ENCODE data around the gene MARK4. TPM values are rescaled to one million over a fixed set of nuclear protein-coding genes. Genes with fewer than 3 reads are reported as not detected.

MARK4 gene
- polyA plus RNA-seq, 1 donor = 17.6 TPM

DNA sequence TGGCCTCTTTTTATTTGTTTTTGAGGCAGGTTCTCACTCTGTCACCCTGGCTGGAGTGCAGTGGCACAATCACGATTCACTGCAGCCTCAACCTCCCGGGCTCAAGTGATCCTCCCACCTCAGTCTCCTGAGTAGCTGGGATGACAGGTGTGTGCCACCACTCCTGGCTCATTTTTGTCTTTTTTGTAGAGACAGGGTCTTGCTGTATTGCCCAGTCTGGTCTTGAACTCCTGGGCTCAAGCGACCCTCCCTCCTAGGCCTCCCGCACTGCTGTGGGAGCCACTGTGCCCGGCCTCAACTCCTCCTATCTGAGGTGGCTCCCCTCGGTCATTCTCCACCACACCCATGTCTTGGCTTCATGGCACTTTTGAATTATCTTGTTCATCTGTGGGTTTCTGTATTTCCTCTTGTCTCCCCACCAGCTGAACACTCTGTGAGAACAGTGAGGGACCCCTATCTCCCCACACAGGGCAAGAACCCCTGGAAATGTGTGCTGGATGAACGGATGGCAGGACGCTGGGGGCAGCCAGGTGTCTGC is 63.7 kb downstream of the MARK4 start:
- H3K4me1 ChIP-seq (ENCODE audit: control insufficient read depth, insufficient read depth, low read length) = no peaks in the 10 kb centered on the region
- no peak overlapping the region for H3K4me3 ChIP-seq (ENCODE audit: low read length)
- H3K27me3 ChIP-seq (ENCODE audit: control insufficient read depth, insufficient read depth, low read length) = peaks cover 19% of the 10 kb centered on the region
- no peaks in the 10 kb centered on the region for H3K9me3 ChIP-seq (ENCODE audit: control insufficient read depth, low read depth, low read length)
- DNase-seq = no peak
- no CpG with 5 or more reads among the region's 8 CpGs for WGBS (ENCODE audit: insufficient coverage, low lambda C conversion rate)
- no peak overlapping the region for H3K27ac ChIP-seq (ENCODE audit: low read length)
- no peaks in the 10 kb centered on the region for H3K36me3 ChIP-seq (ENCODE audit: control insufficient read depth, insufficient read depth, low read length)

DNA sequence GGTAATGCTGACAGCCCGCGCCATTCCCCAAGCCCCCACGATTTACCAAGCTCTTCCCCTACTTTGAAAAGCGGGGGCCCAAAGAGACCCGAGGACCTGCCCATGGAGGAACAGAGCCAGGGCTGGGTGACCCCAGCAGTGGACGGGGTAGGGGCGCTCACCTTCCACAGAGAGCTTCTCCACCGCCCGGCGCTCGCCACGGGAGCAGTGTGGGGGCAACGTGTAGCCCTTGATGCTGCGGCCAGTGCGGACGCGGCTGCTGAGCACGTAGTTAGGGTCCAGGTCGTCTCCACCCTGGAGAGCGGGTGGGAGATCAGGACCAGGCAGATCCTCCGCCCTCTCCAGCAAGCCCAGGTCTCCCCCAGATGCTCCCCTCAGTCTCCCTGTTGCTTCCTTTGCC is 64.2 kb downstream of the MARK4 start:
- no peaks in the 10 kb centered on the region for H3K36me3 ChIP-seq (ENCODE audit: control insufficient read depth, insufficient read depth, low read length)
- no peaks in the 10 kb centered on the region for H3K9me3 ChIP-seq (ENCODE audit: control insufficient read depth, low read depth, low read length)
- H3K4me3 ChIP-seq (ENCODE audit: low read length) = no peak overlapping the region
- H3K4me1 ChIP-seq (ENCODE audit: control insufficient read depth, insufficient read depth, low read length) = no peaks in the 10 kb centered on the region
- peaks cover 19% of the 10 kb centered on the region for H3K27me3 ChIP-seq (ENCODE audit: control insufficient read depth, insufficient read depth, low read length)
- WGBS (ENCODE audit: insufficient coverage, low lambda C conversion rate) = no CpG with 5 or more reads among the region's 21 CpGs
- H3K27ac ChIP-seq (ENCODE audit: low read length) = no peak overlapping the region
- DNase-seq = no peak

DNA sequence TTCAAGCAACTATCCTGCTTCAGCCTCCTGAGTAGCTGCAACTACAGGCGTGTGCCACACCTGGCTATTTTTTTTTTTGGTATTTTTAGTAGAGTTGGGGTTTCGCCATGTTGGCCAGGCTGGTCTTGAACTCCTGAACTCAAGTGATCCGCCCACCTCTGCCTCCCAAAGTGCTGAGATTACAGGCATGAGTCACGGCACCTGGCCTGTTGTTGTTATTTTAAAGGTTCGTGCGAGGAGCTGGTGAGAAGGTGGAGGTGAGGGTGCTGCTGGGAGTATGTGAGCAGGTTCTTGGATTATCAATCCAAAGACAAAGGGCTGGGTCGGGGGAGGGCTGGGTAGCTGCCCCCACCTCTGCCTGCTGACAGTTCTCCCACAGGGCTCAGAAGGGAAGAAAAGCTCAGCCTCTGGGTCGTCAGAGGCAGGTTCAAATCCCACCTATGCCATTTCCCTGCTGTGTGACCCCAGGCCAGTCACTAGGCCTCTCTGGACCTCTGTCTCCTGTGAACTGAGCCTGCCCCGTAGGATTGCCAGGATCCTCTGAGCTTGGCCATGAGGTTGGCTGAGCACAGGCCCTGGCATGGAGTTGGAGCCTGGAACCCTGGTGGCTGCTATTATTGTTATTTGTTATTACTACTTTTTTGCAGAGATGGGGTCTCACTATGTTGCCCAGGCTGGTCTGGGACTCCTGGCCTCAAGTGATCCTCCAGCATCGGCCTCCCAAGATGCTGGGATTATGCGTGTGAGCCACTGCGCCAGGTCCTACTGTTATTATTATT is 70.1 kb downstream of the MARK4 start:
- H3K27me3 ChIP-seq (ENCODE audit: control insufficient read depth, insufficient read depth, low read length) = peaks cover 30% of the 10 kb centered on the region
- no peak overlapping the region for H3K27ac ChIP-seq (ENCODE audit: low read length)
- WGBS (ENCODE audit: insufficient coverage, low lambda C conversion rate) = no CpG with 5 or more reads among the region's 12 CpGs

DNA sequence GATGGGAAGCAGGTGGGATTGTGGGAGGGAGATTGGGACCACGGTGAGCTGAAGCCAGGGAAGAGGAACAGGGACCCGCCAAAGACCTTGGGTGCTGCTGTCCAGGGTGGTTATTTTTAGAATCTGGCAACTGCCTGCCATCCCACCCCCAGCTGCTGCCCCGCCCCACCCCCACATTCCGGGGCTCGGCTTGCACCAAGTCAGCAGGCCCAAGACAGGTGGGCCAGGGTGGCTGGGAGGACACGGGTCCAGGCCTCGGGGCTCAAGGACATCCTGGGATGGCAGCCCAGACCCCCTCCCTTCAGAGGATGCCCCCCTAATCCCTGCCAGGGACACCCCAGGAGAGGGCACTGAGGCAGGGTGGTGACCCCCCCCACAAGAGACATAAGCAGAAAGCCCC is 70.8 kb downstream of the MARK4 start:
- Histone ChIP-seq H3K27ac (ENCODE audit: low read length) (no peak overlapping the region), H3K4me1 (ENCODE audit: control insufficient read depth, insufficient read depth, low read length) (peaks cover 3% of the 10 kb centered on the region), H3K4me3 (ENCODE audit: low read length) (no peak overlapping the region), H3K27me3 (ENCODE audit: control insufficient read depth, insufficient read depth, low read length) (peaks cover 27% of the 10 kb centered on the region), H3K9me3 (ENCODE audit: control insufficient read depth, low read depth, low read length) (no peaks in the 10 kb centered on the region), H3K36me3 (ENCODE audit: control insufficient read depth, insufficient read depth, low read length) (no peaks in the 10 kb centered on the region)
- no CpG with 5 or more reads among the region's 7 CpGs for WGBS (ENCODE audit: insufficient coverage, low lambda C conversion rate)
- DNase-seq = no peak

More for the DNA sequence above, 70.1 kb downstream of the MARK4 start:
- peaks cover 3% of the 10 kb centered on the region for H3K4me1 ChIP-seq (ENCODE audit: control insufficient read depth, insufficient read depth, low read length)
- no peaks in the 10 kb centered on the region for H3K9me3 ChIP-seq (ENCODE audit: control insufficient read depth, low read depth, low read length)
- H3K36me3 ChIP-seq (ENCODE audit: control insufficient read depth, insufficient read depth, low read length) = no peaks in the 10 kb centered on the region
- H3K4me3 ChIP-seq (ENCODE audit: low read length) = no peak overlapping the region
- no peak for DNase-seq

DNA sequence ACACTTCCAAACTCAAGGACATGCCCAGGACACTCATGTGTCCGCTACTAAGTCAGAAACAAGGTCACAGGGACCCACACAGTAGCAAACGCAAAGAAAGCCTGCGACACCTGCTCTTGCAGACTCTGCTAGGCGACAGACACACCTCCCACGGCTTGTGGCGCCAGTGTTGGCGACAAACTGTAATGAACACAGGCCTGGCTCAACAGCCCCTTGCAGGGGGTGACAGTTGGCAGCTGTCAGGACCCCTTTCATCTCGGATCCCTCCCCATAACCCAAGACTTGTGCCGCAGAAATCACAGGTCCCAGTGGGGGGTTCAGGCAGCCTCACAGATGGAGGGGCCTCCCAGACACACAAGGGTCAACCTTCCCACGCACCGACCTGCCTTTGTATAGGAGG is 71.2 kb downstream of the MARK4 start:
- no peak for DNase-seq
- peaks cover 27% of the 10 kb centered on the region for H3K27me3 ChIP-seq (ENCODE audit: control insufficient read depth, insufficient read depth, low read length)
- H3K4me3 ChIP-seq (ENCODE audit: low read length) = no peak overlapping the region
- H3K27ac ChIP-seq (ENCODE audit: low read length) = no peak overlapping the region
- WGBS (ENCODE audit: insufficient coverage, low lambda C conversion rate) = no CpG with 5 or more reads among the region's 11 CpGs
- H3K9me3 ChIP-seq (ENCODE audit: control insufficient read depth, low read depth, low read length) = no peaks in the 10 kb centered on the region
- no peaks in the 10 kb centered on the region for H3K36me3 ChIP-seq (ENCODE audit: control insufficient read depth, insufficient read depth, low read length)
- H3K4me1 ChIP-seq (ENCODE audit: control insufficient read depth, insufficient read depth, low read length) = peaks cover 3% of the 10 kb centered on the region

DNA sequence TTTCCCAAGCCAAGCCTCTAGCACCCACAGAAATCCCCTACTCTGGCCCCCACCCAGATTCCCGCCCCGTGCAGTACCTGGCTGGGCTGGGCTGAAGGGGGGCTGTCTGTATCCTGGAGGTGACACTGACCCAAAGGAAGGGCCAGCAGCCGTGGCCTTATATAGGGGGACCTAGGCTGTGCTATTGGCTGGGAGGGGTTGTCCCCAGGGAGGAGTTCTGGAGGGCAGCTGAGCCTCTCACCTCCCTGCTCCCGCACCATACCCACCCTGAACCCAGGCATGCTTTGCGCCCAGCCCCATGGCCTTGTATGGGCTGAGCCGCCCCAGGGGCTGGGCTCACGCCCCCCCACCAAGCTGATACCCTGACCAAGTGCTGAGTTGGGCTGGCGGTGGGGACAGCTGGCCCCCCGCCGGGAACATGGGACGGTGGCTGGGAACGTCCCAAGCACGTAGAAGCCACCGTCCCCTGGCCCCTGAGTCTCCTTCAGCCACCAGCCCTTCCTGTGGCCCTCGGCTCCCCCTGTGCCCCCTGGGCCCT is 71.7 kb downstream of the MARK4 start, which contains the start of gene CKM:
Gene CKM, minus strand, starts transcription at position 132 of the 538 bp plus-strand sequence. CDS start 3,162 bp downstream, outside the sequence.
- H3K27ac ChIP-seq (ENCODE audit: low read length) = no peak within 1 kb of the TSS
- WGBS (ENCODE audit: insufficient coverage, low lambda C conversion rate) = no CpG with 5 or more reads among the region's 15 CpGs
- peaks cover 3% of the 10 kb centered on the region for H3K4me1 ChIP-seq (ENCODE audit: control insufficient read depth, insufficient read depth, low read length)
- H3K4me3 ChIP-seq (ENCODE audit: low read length) = peak within 1 kb of the TSS; percentile 11
- H3K27me3 ChIP-seq (ENCODE audit: control insufficient read depth, insufficient read depth, low read length) = peaks cover 26% of the 10 kb centered on the region
- H3K9me3 ChIP-seq (ENCODE audit: control insufficient read depth, low read depth, low read length) = no peaks in the 10 kb centered on the region
- no peaks in the 10 kb centered on the region for H3K36me3 ChIP-seq (ENCODE audit: control insufficient read depth, insufficient read depth, low read length)
- no peak for DNase-seq

DNA sequence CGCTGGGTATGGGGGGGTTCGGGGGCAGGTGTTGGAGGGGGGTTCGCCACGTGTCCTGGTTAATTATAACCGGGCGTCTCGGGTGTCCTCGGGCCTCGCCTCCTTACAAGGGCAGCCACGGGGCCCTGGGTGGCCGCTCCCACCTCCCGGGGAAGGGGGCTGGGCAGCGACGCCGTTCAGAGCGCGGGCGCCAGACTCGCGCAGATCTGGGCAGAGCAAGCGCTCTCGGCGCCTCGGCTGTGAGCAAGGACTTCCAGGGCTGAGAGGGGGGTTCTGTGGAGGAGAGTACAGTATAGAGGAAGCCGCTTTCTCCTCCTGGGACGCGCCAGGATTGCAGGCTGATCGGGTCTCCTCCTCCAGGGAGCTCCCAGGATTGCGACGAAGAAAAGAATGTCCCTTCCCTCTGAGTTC is 72.6 kb downstream of the MARK4 start:
- peaks cover 25% of the 10 kb centered on the region for H3K27me3 ChIP-seq (ENCODE audit: control insufficient read depth, insufficient read depth, low read length)
- H3K4me1 ChIP-seq (ENCODE audit: control insufficient read depth, insufficient read depth, low read length) = peaks cover 3% of the 10 kb centered on the region
- no peak overlapping the region for H3K27ac ChIP-seq (ENCODE audit: low read length)
- DNase-seq = peak in 1 of 2 donors; percentile 46
- no peaks in the 10 kb centered on the region for H3K9me3 ChIP-seq (ENCODE audit: control insufficient read depth, low read depth, low read length)
- H3K36me3 ChIP-seq (ENCODE audit: control insufficient read depth, insufficient read depth, low read length) = no peaks in the 10 kb centered on the region
- WGBS (ENCODE audit: insufficient coverage, low lambda C conversion rate) = no CpG with 5 or more reads among the region's 30 CpGs
- peak overlapping the region; percentile 11 for H3K4me3 ChIP-seq (ENCODE audit: low read length)

DNA sequence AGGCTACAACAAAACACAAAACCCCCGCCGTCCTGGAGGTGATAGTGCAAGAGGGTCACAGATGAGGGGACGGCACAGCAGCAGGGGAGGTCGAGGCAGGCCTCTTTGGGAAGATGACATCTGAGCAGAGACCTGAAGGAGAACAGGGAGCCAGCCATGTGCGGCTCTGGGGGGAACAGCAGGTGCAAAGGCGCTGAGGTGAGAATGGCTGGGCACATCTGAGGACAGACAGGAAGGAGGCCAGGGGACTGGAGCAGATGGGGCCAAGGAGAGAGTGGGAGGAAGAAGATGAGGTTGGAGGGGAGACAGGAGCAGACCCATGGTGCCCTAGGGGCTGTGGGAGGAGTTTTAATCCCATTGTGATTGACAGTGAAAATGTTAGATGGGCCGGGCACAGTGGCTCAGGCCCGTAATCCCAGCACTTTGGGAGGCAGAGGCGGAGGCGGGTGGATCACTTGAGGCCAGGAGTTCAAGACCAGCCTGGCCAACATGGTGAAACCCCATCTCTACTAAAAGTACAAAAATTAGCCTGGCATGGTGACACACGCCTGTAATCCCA is 73.4 kb downstream of the MARK4 start:
- Histone ChIP-seq H3K27me3 (ENCODE audit: control insufficient read depth, insufficient read depth, low read length) (peaks cover 25% of the 10 kb centered on the region), H3K4me1 (ENCODE audit: control insufficient read depth, insufficient read depth, low read length) (peaks cover 3% of the 10 kb centered on the region), H3K4me3 (ENCODE audit: low read length) (peak overlapping the region; percentile 11), H3K27ac (ENCODE audit: low read length) (no peak overlapping the region), H3K9me3 (ENCODE audit: control insufficient read depth, low read depth, low read length) (no peaks in the 10 kb centered on the region), H3K36me3 (ENCODE audit: control insufficient read depth, insufficient read depth, low read length) (no peaks in the 10 kb centered on the region)
- no peak for DNase-seq
- 92% methylated on average over 2 of the region's 11 CpGs for WGBS (ENCODE audit: insufficient coverage, low lambda C conversion rate)

DNA sequence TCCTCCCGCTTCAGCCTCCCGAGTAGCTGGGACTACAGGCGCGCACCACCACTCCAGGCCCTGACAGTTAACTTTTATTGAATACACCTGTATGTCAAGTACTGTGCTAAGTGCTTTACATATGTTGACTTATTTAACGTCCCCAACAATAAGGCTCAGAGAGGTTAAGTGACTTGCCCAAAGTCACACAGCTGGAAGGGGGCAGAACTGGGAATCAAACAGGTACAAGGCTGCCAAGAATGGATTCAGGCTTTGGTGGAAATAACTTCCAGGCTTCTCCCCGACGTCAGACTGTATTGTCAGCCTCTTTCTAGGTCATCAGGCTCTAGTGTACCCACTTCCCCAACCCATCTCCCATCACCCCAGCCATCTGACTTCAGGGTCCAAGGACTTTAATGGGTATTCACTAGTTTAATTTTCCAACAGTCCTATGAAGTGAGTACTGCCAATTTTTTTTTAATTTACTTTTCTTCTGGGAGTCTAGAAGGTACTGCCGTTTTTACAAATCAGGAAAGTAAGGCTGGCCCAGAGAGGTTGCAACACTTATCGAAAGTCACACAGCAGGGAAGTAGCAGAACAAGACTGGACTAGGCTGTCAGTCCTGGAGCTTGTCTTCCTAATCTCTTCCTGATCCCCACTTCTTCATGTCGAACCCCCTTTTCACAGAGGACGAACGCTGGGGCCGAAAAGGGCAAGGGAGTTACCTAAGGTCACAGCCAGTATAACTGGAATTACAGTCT is 76.5 kb downstream of the MARK4 start:
- H3K27me3 ChIP-seq (ENCODE audit: control insufficient read depth, insufficient read depth, low read length) = peaks cover 21% of the 10 kb centered on the region
- no peak overlapping the region for H3K4me3 ChIP-seq (ENCODE audit: low read length)
- 100% methylated on average over 2 of the region's 13 CpGs for WGBS (ENCODE audit: insufficient coverage, low lambda C conversion rate)
- no peaks in the 10 kb centered on the region for H3K36me3 ChIP-seq (ENCODE audit: control insufficient read depth, insufficient read depth, low read length)
- no peak for DNase-seq
- no peak overlapping the region for H3K27ac ChIP-seq (ENCODE audit: low read length)
- peaks cover 3% of the 10 kb centered on the region for H3K4me1 ChIP-seq (ENCODE audit: control insufficient read depth, insufficient read depth, low read length)
- no peaks in the 10 kb centered on the region for H3K9me3 ChIP-seq (ENCODE audit: control insufficient read depth, low read depth, low read length)

DNA sequence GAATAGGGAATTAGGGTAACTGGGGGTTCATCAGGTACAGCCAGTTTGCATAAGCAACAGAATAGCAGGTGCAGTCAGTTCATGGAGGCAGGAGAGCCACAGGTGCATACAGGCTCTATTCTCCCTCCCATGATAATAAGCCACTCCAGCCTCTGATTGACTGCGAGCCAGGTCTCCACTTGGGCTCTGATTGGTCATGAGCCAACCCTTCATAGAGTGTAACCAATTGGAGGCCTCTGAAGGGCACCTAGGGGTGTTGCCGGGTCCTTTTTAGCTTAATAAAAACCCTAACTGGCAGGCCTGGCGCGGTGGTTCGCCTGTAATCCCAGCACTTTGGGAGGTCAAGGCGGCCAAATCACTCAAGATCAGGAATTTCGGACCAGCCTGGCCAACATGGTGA is 80.3 kb downstream of the MARK4 start:
- Histone ChIP-seq H3K27me3 (ENCODE audit: control insufficient read depth, insufficient read depth, low read length) (no peaks in the 10 kb centered on the region), H3K27ac (ENCODE audit: low read length) (no peak overlapping the region), H3K9me3 (ENCODE audit: control insufficient read depth, low read depth, low read length) (no peaks in the 10 kb centered on the region), H3K4me1 (ENCODE audit: control insufficient read depth, insufficient read depth, low read length) (no peaks in the 10 kb centered on the region), H3K36me3 (ENCODE audit: control insufficient read depth, insufficient read depth, low read length) (no peaks in the 10 kb centered on the region), H3K4me3 (ENCODE audit: low read length) (no peak overlapping the region)
- WGBS (ENCODE audit: insufficient coverage, low lambda C conversion rate) = no CpG with 5 or more reads among the region's 7 CpGs
- DNase-seq = no peak

Data from large intestine (tissue), 3 donors.